NAMALWA (cell line): Measurements from ENCODE around the gene F2R.
"Not testable (repeated sequence)": the region's sequence is repeated elsewhere in the genome, so short reads cannot be mapped to it uniquely, and the experiment has no call there.

Experiments
- DNase-seq: peaks from one replicate; pipeline ENCODE4 v3.0.0-alpha.2; 2015; ENCODE audit warnings: low spot score

F2R gene

DNA sequence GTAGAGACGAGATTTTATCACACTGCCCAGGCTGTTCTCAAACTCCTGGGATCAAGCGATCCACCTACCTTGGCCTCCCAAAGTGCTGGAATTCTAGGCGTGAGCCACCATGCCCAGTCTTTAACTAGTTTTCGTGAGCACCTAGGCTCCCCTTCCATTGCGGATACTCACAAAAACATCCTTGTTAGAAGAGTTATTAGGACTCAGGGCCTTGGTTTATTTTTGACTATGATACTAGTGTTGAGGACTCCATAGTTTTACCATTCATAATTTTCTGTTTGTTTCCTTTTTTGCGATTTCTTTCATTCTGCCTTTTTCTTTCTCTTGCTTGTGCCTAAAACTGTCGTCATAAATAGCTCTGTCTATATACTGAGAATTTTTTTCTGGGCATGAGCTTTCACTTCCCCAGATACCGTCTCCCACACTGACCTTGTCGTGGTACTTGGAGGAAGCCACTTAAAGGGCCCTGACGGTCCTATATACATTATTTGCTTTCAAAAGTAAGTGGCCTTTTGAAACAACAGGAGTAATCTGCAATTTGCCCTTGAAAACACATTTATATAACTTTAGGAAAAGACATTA, 5.2 kb downstream of the F2R start:
- DNase-seq, result no peak

- DNase-seq, result no peak
Observed at GRCh38 chr5:76723266-76723665, 7.3 kb downstream of the F2R start.

- DNase-seq, result no peak
Observed at GRCh38 chr5:76723906-76724305, 8.0 kb downstream of the F2R start.

- DNase-seq, result no peak
Observed at GRCh38 chr5:76724871-76725270, 8.9 kb downstream of the F2R start.

DNA sequence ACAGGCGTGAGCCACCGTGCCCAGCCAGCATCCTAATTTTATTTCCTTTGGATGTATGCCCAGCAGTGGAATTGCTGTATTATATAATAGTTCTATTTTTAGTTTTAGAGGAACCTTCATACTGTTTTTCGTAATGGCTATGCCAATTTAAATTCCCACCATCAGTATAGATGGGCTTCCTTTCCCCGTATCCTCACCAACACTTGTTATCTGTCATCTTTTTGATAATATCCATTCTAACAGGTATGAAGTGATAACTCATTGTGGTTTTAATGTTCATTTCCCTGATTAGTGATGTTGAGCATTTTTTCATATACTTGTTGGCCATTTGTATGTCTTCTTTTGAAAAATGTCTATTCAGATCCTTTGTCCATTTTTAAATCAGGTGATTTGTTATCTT, 13.0 kb downstream of the F2R start:
- no peak for DNase-seq

DNA sequence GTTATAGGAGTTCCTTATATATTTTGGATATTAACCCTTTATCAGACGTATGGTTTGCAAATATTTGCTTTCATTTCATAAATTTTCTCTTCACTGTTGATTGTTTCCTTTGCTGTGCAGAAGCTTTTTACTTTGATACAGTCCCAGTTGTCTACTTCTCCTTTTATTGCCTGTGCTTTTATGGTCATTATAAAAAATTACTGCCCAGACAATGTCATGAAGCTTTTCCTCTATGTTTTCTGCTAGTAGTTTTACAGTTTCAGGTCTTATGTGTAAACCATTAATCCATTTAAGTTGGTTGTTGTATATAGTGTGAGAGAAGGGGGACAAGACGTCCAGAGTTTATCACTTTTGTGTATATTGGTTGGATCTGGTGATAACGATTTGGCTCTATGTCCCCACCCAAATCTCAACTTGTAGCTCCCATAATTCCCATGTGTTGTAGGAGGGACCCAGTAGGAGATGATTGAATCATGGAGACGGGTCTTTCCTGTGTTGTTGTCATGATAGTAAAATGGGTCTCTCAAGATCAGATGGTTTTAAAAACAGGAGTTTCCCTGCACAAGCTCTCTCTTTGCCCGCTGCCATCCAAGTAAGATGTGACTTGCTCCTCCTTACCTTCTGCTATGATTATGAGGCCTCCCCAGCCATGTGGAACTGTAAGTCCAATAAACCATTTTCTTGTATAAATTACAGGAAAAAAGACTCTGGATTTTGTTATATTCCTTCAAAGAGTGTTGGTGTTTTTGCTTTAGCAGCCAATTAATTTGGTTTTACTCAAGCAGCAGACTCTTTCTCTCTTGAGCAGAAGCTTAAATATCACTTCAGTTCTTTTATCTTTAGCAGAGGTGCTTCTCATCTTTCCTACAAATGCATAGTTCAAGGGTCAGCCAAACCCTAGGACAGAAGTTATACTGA, 13.7 kb downstream of the F2R start:
- no peak for DNase-seq

- DNase-seq, result no peak
Observed at GRCh38 chr5:76732405-76733048, 16.6 kb downstream of the F2R start.

- DNase-seq, result no peak
Observed at GRCh38 chr5:76733049-76733417, 17.1 kb downstream of the F2R start.

DNA sequence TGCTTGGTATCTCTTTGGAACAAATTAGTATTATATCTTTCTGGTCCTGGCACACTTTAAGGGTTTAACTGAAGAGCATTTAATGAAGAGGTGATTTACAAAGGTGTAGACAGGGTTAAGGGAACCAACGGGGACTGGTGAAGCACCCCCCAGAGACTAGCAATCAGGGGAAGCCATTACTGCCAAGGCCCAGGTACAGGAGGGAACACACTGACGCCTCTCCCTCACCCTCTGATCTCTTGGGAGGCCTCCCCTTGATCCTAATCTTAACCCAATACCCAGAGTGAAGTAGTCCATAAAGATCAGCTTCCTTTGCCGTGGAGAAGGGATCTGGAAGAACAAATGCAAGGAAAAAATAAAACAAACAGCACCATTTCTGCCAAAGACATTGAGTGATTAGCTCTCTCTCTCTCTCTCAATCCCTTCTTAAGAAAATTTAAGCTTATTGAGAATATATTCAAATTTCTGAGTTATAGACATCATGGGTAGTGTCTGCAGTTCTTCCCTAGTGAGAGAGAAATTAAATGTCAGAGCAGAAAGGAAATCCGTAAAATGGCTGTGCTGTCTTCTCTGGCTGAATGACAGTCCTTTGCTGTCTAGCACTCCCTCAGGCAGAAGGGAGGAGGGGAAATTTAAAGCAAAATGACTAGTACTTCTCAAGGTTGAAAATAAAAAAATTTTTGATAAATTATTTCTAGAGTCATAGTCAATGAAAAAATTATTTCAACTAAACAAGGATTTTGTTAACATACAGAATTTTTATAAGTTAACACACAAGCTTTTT, 20.0 kb downstream of the F2R start:
- DNase-seq, result no peak

- no peak for DNase-seq
Observed at GRCh38 chr5:76736679-76737556, 21.0 kb downstream of the F2R start.

- DNase-seq, result no peak
Observed at GRCh38 chr5:76737846-76738245, 21.9 kb downstream of the F2R start.

DNA sequence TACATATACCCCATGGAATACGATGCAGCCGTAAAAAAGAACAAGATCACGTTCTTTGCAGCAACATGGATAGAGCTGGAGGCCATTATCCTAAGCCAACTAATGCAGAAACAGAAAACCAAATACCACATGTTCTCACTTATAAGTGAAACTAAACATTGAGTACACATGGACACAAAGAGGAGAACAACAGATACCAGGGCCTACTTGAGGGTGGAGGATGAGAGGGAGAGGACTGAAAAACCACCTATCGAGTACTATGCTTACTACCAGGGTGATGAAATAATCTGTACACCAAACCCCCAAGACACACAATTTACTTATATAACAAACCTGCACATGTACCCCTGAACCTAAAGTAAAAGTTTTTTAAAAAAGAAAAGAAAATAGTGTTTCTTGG, 25.6 kb downstream of the F2R start:
- DNase-seq, result not testable (repeated sequence)

GRCh38 chr5:76742583-76742982, 26.7 kb downstream of the F2R start:
- no peak for DNase-seq

DNA sequence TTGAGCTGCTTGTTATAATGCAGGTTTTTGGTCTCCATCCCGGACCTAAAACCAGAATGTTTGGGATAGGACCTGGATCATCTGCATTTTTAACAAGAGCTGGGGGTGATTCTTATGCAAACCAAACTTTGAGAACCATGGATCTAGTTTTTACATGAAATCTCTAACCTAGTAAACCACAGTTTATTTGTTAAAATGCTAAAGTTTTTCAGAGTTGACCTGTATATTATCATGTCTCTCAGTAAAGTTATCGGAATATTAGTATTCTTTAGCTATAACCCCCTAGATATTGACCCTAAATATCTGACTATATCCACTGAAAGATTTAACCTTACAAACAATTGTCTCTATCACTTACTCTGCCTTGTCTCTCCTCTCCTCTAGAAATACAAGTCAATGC, 28.7 kb downstream of the F2R start:
- DNase-seq, result no peak

GRCh38 chr5:76745670-76746069, 29.7 kb downstream of the F2R start:
- DNase-seq, result no peak

DNA sequence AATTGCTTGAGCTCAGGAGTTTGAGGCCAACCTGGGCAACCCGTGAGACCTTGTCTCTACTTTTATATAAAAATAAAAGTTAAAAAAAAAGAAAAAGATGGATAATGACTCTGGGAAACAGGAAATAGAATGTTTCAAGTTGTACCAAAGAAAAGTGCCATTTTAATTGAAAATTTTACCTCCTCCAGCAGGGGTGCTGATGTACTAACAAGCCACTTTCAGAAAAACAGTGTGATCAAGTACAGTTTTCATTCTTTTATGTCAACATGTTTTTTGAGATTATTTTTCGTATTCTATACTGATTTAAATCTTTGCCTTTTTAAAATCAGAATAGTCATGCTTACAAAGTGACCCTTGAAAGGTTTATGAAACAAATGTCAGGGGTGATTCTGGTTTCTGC, 30.8 kb downstream of the F2R start:
- no peak for DNase-seq

DNA sequence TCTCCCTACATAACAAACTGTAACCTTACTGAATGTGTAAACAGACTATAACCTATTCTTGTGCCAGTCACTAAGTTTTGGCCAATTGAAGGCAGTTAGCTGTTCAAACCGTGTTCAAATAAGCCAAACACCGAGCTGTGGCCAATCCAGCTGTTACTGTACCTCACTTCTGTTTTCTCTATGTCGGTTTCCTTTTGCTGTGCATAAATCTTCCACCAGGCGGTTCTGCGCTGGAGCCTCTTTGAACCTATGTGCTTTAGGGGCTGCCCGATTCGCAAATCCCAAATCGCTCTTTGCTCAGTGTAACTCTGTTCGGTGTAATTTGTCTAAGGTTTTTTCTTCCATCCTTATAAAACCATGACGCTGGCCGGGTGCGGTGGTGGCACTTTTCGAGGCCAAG, 31.8 kb downstream of the F2R start:
- DNase-seq, result no peak

- DNase-seq, result no peak
Observed at GRCh38 chr5:76751291-76751690, 35.4 kb downstream of the F2R start.

DNA sequence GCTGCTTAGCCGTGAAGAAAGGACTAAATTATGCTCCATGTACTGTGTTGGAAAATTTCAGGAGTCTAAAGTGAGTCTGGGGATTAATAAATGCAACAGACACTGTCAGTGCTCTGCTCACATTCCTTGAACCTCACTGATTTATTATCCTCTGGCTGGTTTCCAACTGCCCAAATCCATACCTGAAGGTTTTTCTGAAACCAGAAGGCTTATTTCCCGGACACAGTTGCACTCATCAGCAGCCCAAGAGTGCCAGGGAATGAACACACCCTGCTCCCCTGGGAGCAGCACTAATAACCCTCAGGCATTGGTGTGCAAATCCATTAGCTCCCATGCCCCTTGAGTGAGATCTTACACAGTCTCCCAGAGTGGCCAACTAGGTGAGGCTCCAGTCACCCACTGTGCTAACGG, 38.7 kb downstream of the F2R start:
- DNase-seq, result no peak

- no peak for DNase-seq
Observed at GRCh38 chr5:76755779-76756637, 40.1 kb downstream of the F2R start.

DNA sequence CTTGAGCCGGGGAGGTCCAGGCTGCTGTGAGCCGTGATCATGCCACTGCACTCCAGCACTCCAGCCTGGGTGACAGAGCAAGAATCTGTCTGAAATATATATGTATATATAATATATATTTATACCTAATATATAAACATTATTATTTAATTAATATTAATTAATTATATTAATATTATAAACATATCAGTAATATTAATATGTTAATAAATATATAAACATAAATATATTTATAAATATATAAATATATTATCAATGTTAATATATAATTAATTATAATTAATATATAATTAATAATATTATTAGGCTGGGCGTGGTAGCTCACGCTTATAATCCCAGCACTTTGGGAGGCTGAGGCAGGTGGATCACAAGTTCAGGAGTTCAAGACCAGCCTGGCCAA, 41.1 kb downstream of the F2R start:
- DNase-seq, result no peak
